HG03097 (cell line): ENCODE results near the gene IL17RC.

ENCODE experiments used
- ATAC-seq: cut with Tn5 transposase; IDR thresholded peaks from one replicate; pipeline ENCODE4 v1.9.1; 2021; ENCODE audit not compliant: unreplicated experiment, low FRiP score

IL17RC gene

GRCh38 chr3:9976721-9977709 is 60.1 kb downstream of the IL17RC start:
- ATAC-seq = no peak

GRCh38 chr3:9978710-9979305 is 61.9 kb downstream of the IL17RC start:
- no peak for ATAC-seq

GRCh38 chr3:9980251-9980650 is 63.4 kb downstream of the IL17RC start:
- ATAC-seq = no peak
